Muscle layer of duodenum (tissue), 2 donors: Measurements from ENCODE around the gene NOP56.

Experiments used
- H3K27ac ChIP-seq: one replicate; pipeline ENCODE4 v1.7.0; 2013; ENCODE audit warnings: mild to moderate bottlenecking, low read length
- H3K27me3 ChIP-seq: one replicate; pipeline ENCODE4 v1.7.0; 2013; ENCODE audit warnings: low read depth, mild to moderate bottlenecking, control low read depth, low read length
- H3K36me3 ChIP-seq, 2 donors: one replicate each; pipeline ENCODE4 v1.7.0; 2013; ENCODE audit warnings: low read length in 2 of 2, control low read depth in 1 of 2, mild to moderate bottlenecking in 1 of 2; ENCODE audit not compliant: insufficient read depth in 2 of 2, control insufficient read depth in 1 of 2
- H3K4me1 ChIP-seq, 2 donors: one replicate each; pipeline ENCODE4 v1.7.0; 2013; ENCODE audit warnings: low read length in 2 of 2, mild to moderate bottlenecking in 2 of 2, control low read depth in 1 of 2, moderate library complexity in 1 of 2; ENCODE audit not compliant: insufficient read depth in 2 of 2, control insufficient read depth in 1 of 2
- H3K4me3 ChIP-seq, 2 donors: one replicate each; pipeline ENCODE4 v1.7.0; 2013; ENCODE audit warnings: low read length in 2 of 2, low read depth in 1 of 2, mild to moderate bottlenecking in 1 of 2
- H3K9me3 ChIP-seq, 2 donors: one replicate each; pipeline ENCODE4 v1.7.0; 2013; ENCODE audit warnings: low read length in 2 of 2, control low read depth in 1 of 2, mild to moderate bottlenecking in 1 of 2; ENCODE audit not compliant: control insufficient read depth in 1 of 2
- donor health status: healthy.

The NOP56 gene

GRCh38 chr20:2651772-2652723 is at the start of gene NOP56:
NOP56 (plus strand) TSS chr20:2652632; CDS start chr20:2652661, 29 bp downstream.
- H3K36me3 ChIP-seq, result peaks cover 25 to 31% of the 10 kb centered on the region in 2 donors
- H3K9me3 ChIP-seq, result no peaks in the 10 kb centered on the region
- peaks cover 6 to 18% of the 10 kb centered on the region in 2 donors for H3K4me1 ChIP-seq
- no peaks in the 10 kb centered on the region for H3K27me3 ChIP-seq
- peak within 1 kb of the TSS; percentile 88 for H3K27ac ChIP-seq
- H3K4me3 ChIP-seq, result peak within 1 kb of the TSS; percentile 96 to 99

- H3K27me3 ChIP-seq, result no peaks in the 10 kb centered on the region
- H3K4me1 ChIP-seq, result no peaks in the 10 kb centered on the region
- H3K4me3 ChIP-seq, result peak overlapping the region in 1 of 2 donors; percentile 31
- H3K36me3 ChIP-seq, result no peaks in the 10 kb centered on the region
- H3K27ac ChIP-seq, result no peak overlapping the region
- peaks cover 5 to 15% of the 10 kb centered on the region in 2 donors for H3K9me3 ChIP-seq
Measured at GRCh38 chr20:2602746-2603145, 49.7 kb upstream of the NOP56 start.

- peaks cover 5 to 15% of the 10 kb centered on the region in 2 donors for H3K9me3 ChIP-seq
- H3K36me3 ChIP-seq, result no peaks in the 10 kb centered on the region
- H3K27ac ChIP-seq, result no peak overlapping the region
- no peaks in the 10 kb centered on the region for H3K4me1 ChIP-seq
- H3K27me3 ChIP-seq, result no peaks in the 10 kb centered on the region
- no peak overlapping the region for H3K4me3 ChIP-seq
Measured at GRCh38 chr20:2603816-2604505, 48.5 kb upstream of the NOP56 start.

GRCh38 chr20:2604506-2604835 is 48.0 kb upstream of the NOP56 start:
- H3K9me3 ChIP-seq, result peaks cover 5 to 15% of the 10 kb centered on the region in 2 donors
- no peaks in the 10 kb centered on the region for H3K36me3 ChIP-seq
- H3K27me3 ChIP-seq, result no peaks in the 10 kb centered on the region
- H3K4me3 ChIP-seq, result no peak overlapping the region
- H3K4me1 ChIP-seq, result no peaks in the 10 kb centered on the region
- no peak overlapping the region for H3K27ac ChIP-seq

GRCh38 chr20:2606507-2607006 is 45.9 kb upstream of the NOP56 start:
- Histone ChIP-seq H3K27ac (no peak overlapping the region), H3K36me3 (no peaks in the 10 kb centered on the region), H3K27me3 (no peaks in the 10 kb centered on the region), H3K9me3 (peaks cover 5 to 15% of the 10 kb centered on the region in 2 donors), H3K4me1 (no peaks in the 10 kb centered on the region), H3K4me3 (no peak overlapping the region)

- Histone ChIP-seq H3K27ac (no peak overlapping the region), H3K4me1 (no peaks in the 10 kb centered on the region), H3K9me3 (peaks cover 5 to 14% of the 10 kb centered on the region in 2 donors), H3K4me3 (no peak overlapping the region), H3K36me3 (no peaks in the 10 kb centered on the region), H3K27me3 (no peaks in the 10 kb centered on the region)
Measured at GRCh38 chr20:2610326-2610725, 42.1 kb upstream of the NOP56 start.

- no peak overlapping the region for H3K4me3 ChIP-seq
- H3K4me1 ChIP-seq, result no peaks in the 10 kb centered on the region
- H3K27me3 ChIP-seq, result no peaks in the 10 kb centered on the region
- no peak overlapping the region for H3K27ac ChIP-seq
- no peaks in the 10 kb centered on the region for H3K36me3 ChIP-seq
- H3K9me3 ChIP-seq, result peaks cover 5 to 7% of the 10 kb centered on the region in 2 donors
Measured at GRCh38 chr20:2610941-2611720, 41.3 kb upstream of the NOP56 start.

- H3K27ac ChIP-seq, result no peak overlapping the region
- no peaks in the 10 kb centered on the region for H3K4me1 ChIP-seq
- no peaks in the 10 kb centered on the region for H3K27me3 ChIP-seq
- H3K9me3 ChIP-seq, result peaks cover 4 to 5% of the 10 kb centered on the region in 2 donors
- no peaks in the 10 kb centered on the region for H3K36me3 ChIP-seq
- H3K4me3 ChIP-seq, result no peak overlapping the region
Measured at GRCh38 chr20:2612073-2612472, 40.4 kb upstream of the NOP56 start.

- no peak overlapping the region for H3K4me3 ChIP-seq
- no peaks in the 10 kb centered on the region for H3K4me1 ChIP-seq
- no peak overlapping the region for H3K27ac ChIP-seq
- H3K27me3 ChIP-seq, result no peaks in the 10 kb centered on the region
- H3K9me3 ChIP-seq, result peaks cover 0 to 2% of the 10 kb centered on the region in 2 donors
- H3K36me3 ChIP-seq, result no peaks in the 10 kb centered on the region
Measured at GRCh38 chr20:2616634-2617033, 35.8 kb upstream of the NOP56 start.

GRCh38 chr20:2617099-2617714 is 35.2 kb upstream of the NOP56 start:
- Histone ChIP-seq H3K27me3 (no peaks in the 10 kb centered on the region), H3K4me3 (no peak overlapping the region), H3K27ac (no peak overlapping the region), H3K9me3 (peaks cover 0 to 2% of the 10 kb centered on the region in 2 donors), H3K4me1 (no peaks in the 10 kb centered on the region), H3K36me3 (no peaks in the 10 kb centered on the region)
